GM12891 (cell line): ENCODE measurements around the gene SPAG16.

ENCODE experiments used
- POLR2A ChIP-seq: IDR thresholded peaks from 2 replicates; pipeline ENCODE4 v1.6.1; 2011; ENCODE audit warnings: low read depth, low read length, control low read depth
- POLR2AphosphoS5 ChIP-seq: IDR thresholded peaks from 2 replicates; pipeline ENCODE4 v1.6.1; 2011; ENCODE audit warnings: low read depth, low read length, control low read depth
- POU2F2 ChIP-seq: IDR thresholded peaks from 2 replicates; pipeline ENCODE4 v1.6.1; 2011; ENCODE audit warnings: low read depth, mild to moderate bottlenecking, control low read depth, low read length, moderate library complexity
- SPI1 ChIP-seq: IDR thresholded peaks from 2 replicates; pipeline ENCODE4 v1.6.1; 2011; ENCODE audit warnings: low read depth, low read length, control low read depth
- TAF1 ChIP-seq: IDR thresholded peaks from 2 replicates; pipeline ENCODE4 v1.6.1; 2011; ENCODE audit warnings: low read depth, low read length, control low read depth

DNA sequence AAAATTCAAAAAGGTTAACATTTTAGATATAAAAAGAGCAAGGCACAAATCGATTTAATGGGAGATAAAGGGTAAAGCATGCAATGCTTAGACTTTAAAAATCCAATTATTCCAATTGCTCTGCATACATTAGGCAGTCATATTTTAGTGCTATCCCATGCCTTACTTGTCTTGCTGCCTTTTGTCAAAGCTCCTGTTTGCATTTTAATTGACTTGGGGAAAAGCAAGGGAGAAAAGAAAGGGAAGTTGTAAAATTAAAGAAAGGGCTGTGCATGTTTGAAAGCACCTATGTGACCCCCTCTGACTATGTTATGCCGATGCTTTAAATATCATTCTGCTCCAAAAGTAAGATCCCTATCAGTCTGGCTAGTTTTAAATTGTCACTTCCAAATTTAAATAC lies 932.9 kb downstream of the SPAG16 start:
- TF ChIP-seq POLR2A (no peak), POLR2AphosphoS5 (no peak), POU2F2 (no peak), TAF1 (no peak), SPI1 (no peak)
